GM23338 (cell line): ENCODE measurements around the gene MINK1. TPM values are rescaled to one million over a fixed set of nuclear protein-coding genes. Genes with fewer than 3 reads are reported as not detected.

Source experiments
- ATAC-seq: fragments of 200-7000 bp; cut with Tn5 transposase; 3 replicates; pipeline ENCODE4 v1.9.1; 2020
- DNase-seq: peaks from one replicate; pipeline ENCODE4 v3.0.0-alpha.2; 2015; ENCODE audit warnings: low spot score
- H2AFZ ChIP-seq: fragments of 200-600 bp; sonication (generic); 2 replicates; pipeline ENCODE4 v1.8.0; 2016; ENCODE audit warnings: antibody characterized with exemption, mild to moderate bottlenecking, moderate library complexity
- H3F3A ChIP-seq: fragments of 200-600 bp; sonication (generic); replicated peaks from 2 replicates; pipeline ENCODE4 v1.8.0; 2017; ENCODE audit warnings: antibody characterized with exemption, mixed run types, low read depth
- H3K27ac ChIP-seq: fragments of 200-600 bp; sonication (generic); 2 replicates; pipeline ENCODE4 v1.6.1; 2016; ENCODE audit warnings: low read depth
- H3K27me3 ChIP-seq: fragments of 200-600 bp; sonication (generic); 2 replicates; pipeline ENCODE4 v1.8.0; 2016; ENCODE audit warnings: mild to moderate bottlenecking, mixed run types, moderate library complexity; ENCODE audit not compliant: insufficient read depth
- H3K36me3 ChIP-seq: fragments of 200-600 bp; sonication (generic); 2 replicates; pipeline ENCODE4 v1.8.0; 2016; ENCODE audit warnings: mild to moderate bottlenecking; ENCODE audit not compliant: insufficient read depth
- H3K4me1 ChIP-seq: fragments of 200-600 bp; sonication (generic); 2 replicates; pipeline ENCODE4 v1.8.0; 2016; ENCODE audit warnings: mild to moderate bottlenecking, moderate library complexity; ENCODE audit not compliant: insufficient read depth
- H3K4me2 ChIP-seq: fragments of 200-600 bp; sonication (generic); 2 replicates; pipeline ENCODE4 v1.7.1; 2017; ENCODE audit warnings: mixed run types
- H3K4me3 ChIP-seq: fragments of 200-600 bp; sonication (generic); 2 replicates; pipeline ENCODE4 v1.6.1; 2016; ENCODE audit warnings: mixed run types
- H3K79me2 ChIP-seq: fragments of 200-600 bp; sonication (generic); replicated peaks from 2 replicates; pipeline ENCODE4 v1.8.0; 2017; ENCODE audit warnings: mild to moderate bottlenecking; ENCODE audit not compliant: insufficient read depth
- H3K9me2 ChIP-seq: fragments of 200-600 bp; sonication (generic); 2 replicates; pipeline ENCODE4 v1.8.0; 2017; ENCODE audit not compliant: insufficient read depth
- H4K20me1 ChIP-seq: fragments of 200-600 bp; sonication (generic); replicated peaks from 2 replicates; pipeline ENCODE4 v1.8.0; 2017; ENCODE audit warnings: mild to moderate bottlenecking; ENCODE audit not compliant: insufficient read depth
- H3K27ac Mint-ChIP-seq: 2 replicates; pipeline ENCODE4 v1.8.0; 2020; ENCODE audit warnings: inconsistent platforms, mild to moderate bottlenecking, moderate library complexity, mixed read lengths
- H3K27me3 Mint-ChIP-seq: 3 replicates; pipeline ENCODE4 v1.8.0; 2022; ENCODE audit warnings: low read depth, mild to moderate bottlenecking, moderate library complexity, mixed read lengths, inconsistent platforms; ENCODE audit not compliant: insufficient read depth, poor library complexity
- H3K36me3 Mint-ChIP-seq: 3 replicates; pipeline ENCODE4 v1.8.0; 2021; ENCODE audit warnings: low read depth, mild to moderate bottlenecking, inconsistent platforms, moderate library complexity, mixed read lengths
- H3K4me1 Mint-ChIP-seq: 3 replicates; pipeline ENCODE4 v1.8.0; 2020; ENCODE audit warnings: mild to moderate bottlenecking, inconsistent platforms, mixed read lengths
- H3K4me3 Mint-ChIP-seq: 3 replicates; pipeline ENCODE4 v1.8.0; 2021; ENCODE audit warnings: moderate library complexity, mild to moderate bottlenecking, inconsistent platforms, mixed read lengths
- H3K9me3 Mint-ChIP-seq: 3 replicates; pipeline ENCODE4 v1.8.0; 2020; ENCODE audit warnings: moderate library complexity, mild to moderate bottlenecking, inconsistent platforms, mixed read lengths
- CREB1 ChIP-seq: fragments of 250-450 bp; sonication (Bioruptor Pico); IDR thresholded peaks from 2 replicates; pipeline ENCODE4 v1.5.0; 2020; ENCODE audit warnings: low read depth, mild to moderate bottlenecking, moderate library complexity
- JUNB ChIP-seq: IDR thresholded peaks from one replicate; pipeline ENCODE4 v1.6.1; 2016; ENCODE audit warnings: antibody characterized with exemption; ENCODE audit not compliant: unreplicated experiment
- POLR2AphosphoS5 ChIP-seq: IDR thresholded peaks from 2 replicates; pipeline ENCODE4 v1.6.1; 2016; ENCODE audit warnings: antibody characterized with exemption, low read depth
- STAT1 ChIP-seq: IDR thresholded peaks from one replicate; pipeline ENCODE4 v1.6.1; 2016; ENCODE audit warnings: antibody characterized with exemption; ENCODE audit not compliant: unreplicated experiment
- ZNF114 ChIP-seq: fragments of 250-450 bp; sonication (Bioruptor Pico); IDR thresholded peaks from 2 replicates; pipeline ENCODE4 v1.5.0; 2020; ENCODE audit warnings: mild to moderate bottlenecking, moderate library complexity
- polyA plus RNA-seq: library from polyadenylated mRNA; unstranded; fragments of >200 nt; fragmentation: Nextera tagmentation; extraction: Ambion mirVana; gene quantifications from 2 replicates; pipeline ENCODE4 v1.2.1, GENCODE V29; 2016
- total RNA-seq: library from RNA; depleted of rRNA; stranded (reverse); fragments of >200 nt; shearing (Covaris generic); gene quantifications from 2 replicates; pipeline ENCODE4 v1.2.3, GENCODE V29; 2014
- TF ChIP-seq, protein P1 (sequence below): fragments of 250-450 bp; sonication (Bioruptor Pico); IDR thresholded peaks from 2 replicates; pipeline ENCODE4 v1.5.0; 2020; ENCODE audit warnings: mild to moderate bottlenecking, moderate library complexity
- TF ChIP-seq, protein P2 (sequence below), 2 experiments: fragments of 200-600 bp in 1 of 2; sonication (generic) in 1 of 2; conservative IDR thresholded peaks; 2 replicates each; pipeline versions ENCODE4 v1.5.1 to v1.6.1; 2016 to 2017; ENCODE audit warnings: antibody characterized with exemption in 2 of 2, low read depth in 2 of 2, mild to moderate bottlenecking in 2 of 2, moderate library complexity in 1 of 2

MINK1 gene
- total and polyA plus RNA-seq, 2 experiments from 2014 or later: 17.3 to 54.9 TPM

DNA sequence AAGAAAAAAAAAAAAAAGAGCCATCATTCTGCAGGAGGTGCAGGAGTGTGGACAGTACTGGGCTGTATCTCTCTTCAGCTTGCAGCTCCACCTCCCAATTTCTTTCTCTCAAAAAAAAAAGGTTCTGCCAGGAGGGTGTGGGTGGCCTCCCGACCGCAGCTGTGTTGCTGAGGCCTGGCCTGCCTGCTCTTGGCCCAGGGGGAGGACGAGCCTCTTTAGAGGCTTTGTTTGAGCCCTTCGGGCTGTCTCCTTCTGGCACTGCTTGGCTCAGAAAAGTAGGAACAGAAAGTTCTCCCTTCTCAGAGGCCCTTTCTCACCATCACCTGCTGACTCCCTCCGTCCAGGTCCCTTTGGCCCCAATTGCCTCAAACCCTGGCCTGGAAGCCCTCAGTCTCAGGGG, 43.9 kb downstream of the MINK1 start (continued):
- TF ChIP-seq, protein P1, sequence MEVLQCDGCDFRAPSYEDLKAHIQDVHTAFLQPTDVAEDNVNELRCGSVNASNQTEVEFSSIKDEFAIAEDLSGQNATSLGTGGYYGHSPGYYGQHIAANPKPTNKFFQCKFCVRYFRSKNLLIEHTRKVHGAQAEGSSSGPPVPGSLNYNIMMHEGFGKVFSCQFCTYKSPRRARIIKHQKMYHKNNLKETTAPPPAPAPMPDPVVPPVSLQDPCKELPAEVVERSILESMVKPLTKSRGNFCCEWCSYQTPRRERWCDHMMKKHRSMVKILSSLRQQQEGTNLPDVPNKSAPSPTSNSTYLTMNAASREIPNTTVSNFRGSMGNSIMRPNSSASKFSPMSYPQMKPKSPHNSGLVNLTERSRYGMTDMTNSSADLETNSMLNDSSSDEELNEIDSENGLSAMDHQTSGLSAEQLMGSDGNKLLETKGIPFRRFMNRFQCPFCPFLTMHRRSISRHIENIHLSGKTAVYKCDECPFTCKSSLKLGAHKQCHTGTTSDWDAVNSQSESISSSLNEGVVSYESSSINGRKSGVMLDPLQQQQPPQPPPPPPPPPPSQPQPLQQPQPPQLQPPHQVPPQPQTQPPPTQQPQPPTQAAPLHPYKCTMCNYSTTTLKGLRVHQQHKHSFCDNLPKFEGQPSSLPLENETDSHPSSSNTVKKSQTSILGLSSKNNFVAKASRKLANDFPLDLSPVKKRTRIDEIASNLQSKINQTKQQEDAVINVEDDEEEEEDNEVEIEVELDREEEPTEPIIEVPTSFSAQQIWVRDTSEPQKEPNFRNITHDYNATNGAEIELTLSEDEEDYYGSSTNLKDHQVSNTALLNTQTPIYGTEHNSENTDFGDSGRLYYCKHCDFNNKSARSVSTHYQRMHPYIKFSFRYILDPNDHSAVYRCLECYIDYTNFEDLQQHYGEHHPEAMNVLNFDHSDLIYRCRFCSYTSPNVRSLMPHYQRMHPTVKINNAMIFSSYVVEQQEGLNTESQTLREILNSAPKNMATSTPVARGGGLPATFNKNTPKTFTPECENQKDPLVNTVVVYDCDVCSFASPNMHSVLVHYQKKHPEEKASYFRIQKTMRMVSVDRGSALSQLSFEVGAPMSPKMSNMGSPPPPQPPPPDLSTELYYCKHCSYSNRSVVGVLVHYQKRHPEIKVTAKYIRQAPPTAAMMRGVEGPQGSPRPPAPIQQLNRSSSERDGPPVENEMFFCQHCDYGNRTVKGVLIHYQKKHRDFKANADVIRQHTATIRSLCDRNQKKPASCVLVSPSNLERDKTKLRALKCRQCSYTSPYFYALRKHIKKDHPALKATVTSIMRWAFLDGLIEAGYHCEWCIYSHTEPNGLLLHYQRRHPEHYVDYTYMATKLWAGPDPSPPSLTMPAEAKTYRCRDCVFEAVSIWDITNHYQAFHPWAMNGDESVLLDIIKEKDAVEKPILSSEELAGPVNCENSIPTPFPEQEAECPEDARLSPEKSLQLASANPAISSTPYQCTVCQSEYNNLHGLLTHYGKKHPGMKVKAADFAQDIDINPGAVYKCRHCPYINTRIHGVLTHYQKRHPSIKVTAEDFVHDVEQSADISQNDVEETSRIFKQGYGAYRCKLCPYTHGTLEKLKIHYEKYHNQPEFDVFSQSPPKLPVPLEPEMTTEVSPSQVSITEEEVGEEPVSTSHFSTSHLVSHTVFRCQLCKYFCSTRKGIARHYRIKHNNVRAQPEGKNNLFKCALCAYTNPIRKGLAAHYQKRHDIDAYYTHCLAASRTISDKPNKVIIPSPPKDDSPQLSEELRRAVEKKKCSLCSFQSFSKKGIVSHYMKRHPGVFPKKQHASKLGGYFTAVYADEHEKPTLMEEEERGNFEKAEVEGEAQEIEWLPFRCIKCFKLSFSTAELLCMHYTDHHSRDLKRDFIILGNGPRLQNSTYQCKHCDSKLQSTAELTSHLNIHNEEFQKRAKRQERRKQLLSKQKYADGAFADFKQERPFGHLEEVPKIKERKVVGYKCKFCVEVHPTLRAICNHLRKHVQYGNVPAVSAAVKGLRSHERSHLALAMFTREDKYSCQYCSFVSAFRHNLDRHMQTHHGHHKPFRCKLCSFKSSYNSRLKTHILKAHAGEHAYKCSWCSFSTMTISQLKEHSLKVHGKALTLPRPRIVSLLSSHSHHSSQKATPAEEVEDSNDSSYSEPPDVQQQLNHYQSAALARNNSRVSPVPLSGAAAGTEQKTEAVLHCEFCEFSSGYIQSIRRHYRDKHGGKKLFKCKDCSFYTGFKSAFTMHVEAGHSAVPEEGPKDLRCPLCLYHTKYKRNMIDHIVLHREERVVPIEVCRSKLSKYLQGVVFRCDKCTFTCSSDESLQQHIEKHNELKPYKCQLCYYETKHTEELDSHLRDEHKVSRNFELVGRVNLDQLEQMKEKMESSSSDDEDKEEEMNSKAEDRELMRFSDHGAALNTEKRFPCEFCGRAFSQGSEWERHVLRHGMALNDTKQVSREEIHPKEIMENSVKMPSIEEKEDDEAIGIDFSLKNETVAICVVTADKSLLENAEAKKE (CRISPR knock-in tag): no peak
- TF ChIP-seq, protein P2, sequence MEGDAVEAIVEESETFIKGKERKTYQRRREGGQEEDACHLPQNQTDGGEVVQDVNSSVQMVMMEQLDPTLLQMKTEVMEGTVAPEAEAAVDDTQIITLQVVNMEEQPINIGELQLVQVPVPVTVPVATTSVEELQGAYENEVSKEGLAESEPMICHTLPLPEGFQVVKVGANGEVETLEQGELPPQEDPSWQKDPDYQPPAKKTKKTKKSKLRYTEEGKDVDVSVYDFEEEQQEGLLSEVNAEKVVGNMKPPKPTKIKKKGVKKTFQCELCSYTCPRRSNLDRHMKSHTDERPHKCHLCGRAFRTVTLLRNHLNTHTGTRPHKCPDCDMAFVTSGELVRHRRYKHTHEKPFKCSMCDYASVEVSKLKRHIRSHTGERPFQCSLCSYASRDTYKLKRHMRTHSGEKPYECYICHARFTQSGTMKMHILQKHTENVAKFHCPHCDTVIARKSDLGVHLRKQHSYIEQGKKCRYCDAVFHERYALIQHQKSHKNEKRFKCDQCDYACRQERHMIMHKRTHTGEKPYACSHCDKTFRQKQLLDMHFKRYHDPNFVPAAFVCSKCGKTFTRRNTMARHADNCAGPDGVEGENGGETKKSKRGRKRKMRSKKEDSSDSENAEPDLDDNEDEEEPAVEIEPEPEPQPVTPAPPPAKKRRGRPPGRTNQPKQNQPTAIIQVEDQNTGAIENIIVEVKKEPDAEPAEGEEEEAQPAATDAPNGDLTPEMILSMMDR (conservative IDR thresholded peaks at IDR 0.05; ENCODE audit: low read depth in 2 of 2): no peak
- TF ChIP-seq ZNF114 (CRISPR knock-in tag): no peak
- no peak for TF ChIP-seq POLR2AphosphoS5
- no peak for TF ChIP-seq STAT1
- no peak for TF ChIP-seq JUNB

DNA sequence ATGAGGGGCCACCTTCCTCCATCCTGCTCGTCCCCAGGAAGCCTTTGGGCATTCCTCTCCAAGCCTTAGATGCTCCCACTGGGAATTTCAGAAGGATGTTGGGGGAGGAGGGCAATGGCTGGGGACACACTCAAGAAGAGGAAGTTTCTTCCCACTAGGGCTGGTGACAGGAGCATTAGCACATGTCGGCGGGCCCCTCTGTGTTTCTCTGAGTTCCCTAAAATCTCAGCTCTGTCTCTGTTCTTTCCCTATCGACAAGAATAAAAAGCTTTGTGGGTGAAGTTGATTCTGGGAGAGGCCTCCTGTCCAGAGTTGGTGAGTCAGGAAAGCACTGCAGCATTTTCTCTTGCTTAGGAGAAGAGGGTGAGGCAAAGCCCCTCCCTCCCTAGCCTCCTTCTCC, 46.5 kb downstream of the MINK1 start:
- 0 out of 2 replicates have a peak, but pooled peaks cover 3% of the 10 kb centered on the region for H4K20me1 ChIP-seq
- peaks cover 3% of the 10 kb centered on the region; the same call in 1 of the 2 replicates for H3K36me3 ChIP-seq
- no peak overlapping the region for H3K4me3 ChIP-seq
- no peak for DNase-seq
- H3K79me2 ChIP-seq: no peaks in the 10 kb centered on the region
- Mint-ChIP-seq H3K4me1 (peaks cover 14% of the 10 kb centered on the region), H3K27me3 (peaks cover 6% of the 10 kb centered on the region), H3K27ac (no peak overlapping the region), H3K4me3 (no peak overlapping the region), H3K9me3 (no peaks in the 10 kb centered on the region), H3K36me3 (peaks cover 12% of the 10 kb centered on the region)
- H3F3A ChIP-seq: peaks cover 7% of the 10 kb centered on the region; the same call in 1 of the 2 replicates
- TF ChIP-seq CREB1 (CRISPR knock-in tag) (no peak), JUNB (no peak), POLR2AphosphoS5 (no peak)
- H2AFZ ChIP-seq: no peak overlapping the region
- H3K4me2 ChIP-seq: no peak overlapping the region
- H3K9me2 ChIP-seq: no peaks in the 10 kb centered on the region
- no peaks in the 10 kb centered on the region for H3K4me1 ChIP-seq
- ATAC-seq: no peak
- no peak overlapping the region for H3K27ac ChIP-seq
- no peaks in the 10 kb centered on the region for H3K27me3 ChIP-seq
